ENCODE data around the gene ZC3H4.

Gene ZC3H4

GRCh38 chr19:47099576-47100050 is 14.0 kb downstream of the ZC3H4 start:
- Histone ChIP-seq H2BK12ac (ENCODE audit: low read length) (no peak overlapping the region), H2BK5ac (ENCODE audit: low read length) (no peak overlapping the region), H3K9ac (ENCODE audit: low read depth, low read length, poor library complexity) (no peak overlapping the region), H3K18ac (ENCODE audit: low read length) (no peak overlapping the region), H3K79me1 (ENCODE audit: low read depth, low read length) (peaks cover 12% of the 10 kb centered on the region), H2AK5ac (ENCODE audit: low read depth, low read length) (no peak overlapping the region), H3K27ac (replicated peaks; ENCODE audit: low read length) (no peak overlapping the region), H2BK120ac (ENCODE audit: low read depth, low read length) (no peak overlapping the region), H3K4me2 (ENCODE audit: insufficient read depth, low read length, poor library complexity, severe bottlenecking) (no peak overlapping the region), H3K27me3 (ENCODE audit: control insufficient read depth in 3 of 3, insufficient read depth in 3 of 3, low read depth in 1 of 3, low read length in 3 of 3) (no peaks in the 10 kb centered on the region), H2AFZ (ENCODE audit: low read length) (no peak overlapping the region), H3K4me1 (ENCODE audit: control insufficient read depth in 2 of 2, insufficient read depth in 1 of 2, low read depth in 1 of 2, low read length in 2 of 2) (peaks cover 23 to 26% of the 10 kb centered on the region in 2 donors), H3K4me3 (ENCODE audit: low read length in 2 of 2) (no peak overlapping the region), H2BK15ac (ENCODE audit: low read length) (no peak overlapping the region), H3K4ac (ENCODE audit: low read length) (no peak overlapping the region), H3K23ac (ENCODE audit: low read depth, low read length, poor library complexity) (no peak overlapping the region), H3K9me3 (replicated peaks in 1 of 2; ENCODE audit: control insufficient read depth in 2 of 2, insufficient read depth in 1 of 2, low read depth in 1 of 2, low read length in 2 of 2) (no peaks in the 10 kb centered on the region), H4K8ac (ENCODE audit: low read depth, low read length) (no peak overlapping the region), H3K14ac (ENCODE audit: low read length) (no peak overlapping the region), H3K36me3 (replicated peaks in 1 of 2; ENCODE audit: control insufficient read depth in 2 of 2, insufficient read depth in 2 of 2, low read length in 2 of 2) (peaks cover 0 to 68% of the 10 kb centered on the region in 2 donors), H4K91ac (ENCODE audit: low read depth, low read length, poor library complexity) (no peak overlapping the region)
- WGBS, 2 donors (ENCODE audit: extremely low coverage in 2 of 2, insufficient read length in 2 of 2, insufficient replicate concordance in 1 of 2): no CpG with 5 or more reads among the region's 6 CpGs
- DNase-seq (ENCODE audit: low spot score): no peak

GRCh38 chr19:47098608-47099007 is 15.0 kb downstream of the ZC3H4 start:
- H3K4ac ChIP-seq (ENCODE audit: low read length): no peak overlapping the region
- H3K27me3 ChIP-seq (ENCODE audit: control insufficient read depth in 3 of 3, insufficient read depth in 3 of 3, low read depth in 1 of 3, low read length in 3 of 3): no peaks in the 10 kb centered on the region
- no peak for DNase-seq (ENCODE audit: low spot score)
- H2BK12ac ChIP-seq (ENCODE audit: low read length): no peak overlapping the region
- no peak overlapping the region for H4K8ac ChIP-seq (ENCODE audit: low read depth, low read length)
- peaks cover 12% of the 10 kb centered on the region for H3K79me1 ChIP-seq (ENCODE audit: low read depth, low read length)
- no peak overlapping the region for H2BK5ac ChIP-seq (ENCODE audit: low read length)
- WGBS, 2 donors (ENCODE audit: extremely low coverage in 2 of 2, insufficient read length in 2 of 2, insufficient replicate concordance in 1 of 2): no CpG with 5 or more reads among the region's 6 CpGs
- H2AFZ ChIP-seq (ENCODE audit: low read length): no peak overlapping the region
- H3K18ac ChIP-seq (ENCODE audit: low read length): no peak overlapping the region
- H3K4me2 ChIP-seq (ENCODE audit: insufficient read depth, low read length, poor library complexity, severe bottlenecking): no peak overlapping the region
- peaks cover 6 to 73% of the 10 kb centered on the region in 2 donors for H3K36me3 ChIP-seq (replicated peaks in 1 of 2; ENCODE audit: control insufficient read depth in 2 of 2, insufficient read depth in 2 of 2, low read length in 2 of 2)
- no peak overlapping the region for H2AK5ac ChIP-seq (ENCODE audit: low read depth, low read length)
- H3K14ac ChIP-seq (ENCODE audit: low read length): no peak overlapping the region
- H2BK15ac ChIP-seq (ENCODE audit: low read length): no peak overlapping the region
- H4K91ac ChIP-seq (ENCODE audit: low read depth, low read length, poor library complexity): no peak overlapping the region
- H3K4me3 ChIP-seq (ENCODE audit: low read length in 2 of 2): no peak overlapping the region
- no peak overlapping the region for H3K27ac ChIP-seq (replicated peaks; ENCODE audit: low read length)
- H3K23ac ChIP-seq (ENCODE audit: low read depth, low read length, poor library complexity): no peak overlapping the region
- H3K9me3 ChIP-seq (replicated peaks in 1 of 2; ENCODE audit: control insufficient read depth in 2 of 2, insufficient read depth in 1 of 2, low read depth in 1 of 2, low read length in 2 of 2): no peaks in the 10 kb centered on the region
- peaks cover 23 to 26% of the 10 kb centered on the region in 2 donors for H3K4me1 ChIP-seq (ENCODE audit: control insufficient read depth in 2 of 2, insufficient read depth in 1 of 2, low read depth in 1 of 2, low read length in 2 of 2)
- no peak overlapping the region for H3K9ac ChIP-seq (ENCODE audit: low read depth, low read length, poor library complexity)
- no peak overlapping the region for H2BK120ac ChIP-seq (ENCODE audit: low read depth, low read length)

GRCh38 chr19:47097396-47098201 is 16.0 kb downstream of the ZC3H4 start:
- no peak overlapping the region for H2AFZ ChIP-seq (ENCODE audit: low read length)
- H3K14ac ChIP-seq (ENCODE audit: low read length): no peak overlapping the region
- peaks cover 12% of the 10 kb centered on the region for H3K79me1 ChIP-seq (ENCODE audit: low read depth, low read length)
- H3K9ac ChIP-seq (ENCODE audit: low read depth, low read length, poor library complexity): no peak overlapping the region
- no peak overlapping the region for H3K27ac ChIP-seq (replicated peaks; ENCODE audit: low read length)
- no peak overlapping the region for H4K8ac ChIP-seq (ENCODE audit: low read depth, low read length)
- no peak for DNase-seq (ENCODE audit: low spot score)
- H3K18ac ChIP-seq (ENCODE audit: low read length): no peak overlapping the region
- peaks cover 23% of the 10 kb centered on the region in 2 donors for H3K4me1 ChIP-seq (ENCODE audit: control insufficient read depth in 2 of 2, insufficient read depth in 1 of 2, low read depth in 1 of 2, low read length in 2 of 2)
- H3K4me2 ChIP-seq (ENCODE audit: insufficient read depth, low read length, poor library complexity, severe bottlenecking): no peak overlapping the region
- H2BK5ac ChIP-seq (ENCODE audit: low read length): no peak overlapping the region
- H3K27me3 ChIP-seq (ENCODE audit: control insufficient read depth in 3 of 3, insufficient read depth in 3 of 3, low read depth in 1 of 3, low read length in 3 of 3): no peaks in the 10 kb centered on the region
- H2BK120ac ChIP-seq (ENCODE audit: low read depth, low read length): no peak overlapping the region
- H3K4me3 ChIP-seq (ENCODE audit: low read length in 2 of 2): no peak overlapping the region
- WGBS, 2 donors (ENCODE audit: extremely low coverage in 2 of 2, insufficient read length in 2 of 2, insufficient replicate concordance in 1 of 2): no CpG with 5 or more reads among the region's 31 CpGs
- H4K91ac ChIP-seq (ENCODE audit: low read depth, low read length, poor library complexity): no peak overlapping the region
- H2AK5ac ChIP-seq (ENCODE audit: low read depth, low read length): no peak overlapping the region
- H3K23ac ChIP-seq (ENCODE audit: low read depth, low read length, poor library complexity): no peak overlapping the region
- no peak overlapping the region for H3K4ac ChIP-seq (ENCODE audit: low read length)
- no peak overlapping the region for H2BK12ac ChIP-seq (ENCODE audit: low read length)
- H3K9me3 ChIP-seq (replicated peaks in 1 of 2; ENCODE audit: control insufficient read depth in 2 of 2, insufficient read depth in 1 of 2, low read depth in 1 of 2, low read length in 2 of 2): no peaks in the 10 kb centered on the region
- H2BK15ac ChIP-seq (ENCODE audit: low read length): no peak overlapping the region
- peaks cover 10 to 79% of the 10 kb centered on the region in 2 donors for H3K36me3 ChIP-seq (replicated peaks in 1 of 2; ENCODE audit: control insufficient read depth in 2 of 2, insufficient read depth in 2 of 2, low read length in 2 of 2)

- Histone ChIP-seq H3K9me3 (replicated peaks in 1 of 2; ENCODE audit: control insufficient read depth in 2 of 2, insufficient read depth in 1 of 2, low read depth in 1 of 2, low read length in 2 of 2) (no peaks in the 10 kb centered on the region), H2AFZ (ENCODE audit: low read length) (no peak overlapping the region), H3K9ac (ENCODE audit: low read depth, low read length, poor library complexity) (no peak overlapping the region), H3K14ac (ENCODE audit: low read length) (no peak overlapping the region), H3K79me1 (ENCODE audit: low read depth, low read length) (peaks cover 12% of the 10 kb centered on the region), H3K4me1 (ENCODE audit: control insufficient read depth in 2 of 2, insufficient read depth in 1 of 2, low read depth in 1 of 2, low read length in 2 of 2) (peaks cover 23% of the 10 kb centered on the region in 2 donors), H2BK12ac (ENCODE audit: low read length) (no peak overlapping the region), H2AK5ac (ENCODE audit: low read depth, low read length) (no peak overlapping the region), H3K27me3 (ENCODE audit: control insufficient read depth in 3 of 3, insufficient read depth in 3 of 3, low read depth in 1 of 3, low read length in 3 of 3) (no peaks in the 10 kb centered on the region), H3K27ac (replicated peaks; ENCODE audit: low read length) (no peak overlapping the region), H3K18ac (ENCODE audit: low read length) (peak overlapping the region; percentile 5), H2BK15ac (ENCODE audit: low read length) (no peak overlapping the region), H2BK5ac (ENCODE audit: low read length) (no peak overlapping the region), H4K8ac (ENCODE audit: low read depth, low read length) (no peak overlapping the region), H3K4me2 (ENCODE audit: insufficient read depth, low read length, poor library complexity, severe bottlenecking) (no peak overlapping the region), H4K91ac (ENCODE audit: low read depth, low read length, poor library complexity) (no peak overlapping the region), H3K4ac (ENCODE audit: low read length) (no peak overlapping the region), H3K4me3 (ENCODE audit: low read length in 2 of 2) (no peak overlapping the region), H2BK120ac (ENCODE audit: low read depth, low read length) (no peak overlapping the region), H3K36me3 (replicated peaks in 1 of 2; ENCODE audit: control insufficient read depth in 2 of 2, insufficient read depth in 2 of 2, low read length in 2 of 2) (peaks cover 10 to 82% of the 10 kb centered on the region in 2 donors), H3K23ac (ENCODE audit: low read depth, low read length, poor library complexity) (peak overlapping the region; percentile 2)
- DNase-seq (ENCODE audit: low spot score): no peak
- no CpG with 5 or more reads among the region's 9 CpGs for WGBS, 2 donors (ENCODE audit: extremely low coverage in 2 of 2, insufficient read length in 2 of 2, insufficient replicate concordance in 1 of 2)
Measured at GRCh38 chr19:47096721-47097120, 16.9 kb downstream of the ZC3H4 start.

Data from neuronal stem cell (in vitro differentiated cells).